ENCODE measurements around the gene TFCP2.
A peak's percentile ranks its signal among the peaks of the same experiment; 100 is the strongest.

TFCP2 gene

GRCh38 chr12:51048661-51049251 lies 124.2 kb downstream of the TFCP2 start:
- no peak for DNase-seq (ENCODE audit: low read depth in 2 of 2, low spot score in 1 of 2)

GRCh38 chr12:51047655-51048540 lies 125.0 kb downstream of the TFCP2 start, which contains the start of gene LETMD1:
Gene LETMD1, plus strand, starts transcription at chr12:51048327. Its CDS starts 30 bp downstream, at chr12:51048357.
- DNase-seq (ENCODE audit: low read depth in 2 of 2, low spot score in 1 of 2), result peak; percentile 85
